Loucy (cell line): ENCODE measurements around the gene ETNK2.

Experiments
- H2AFZ ChIP-seq: fragments of 200-600 bp; sonication (generic); 2 replicates; pipeline ENCODE4 v1.6.0; 2016; ENCODE audit warnings: antibody characterized with exemption, mild to moderate bottlenecking, low read length, moderate library complexity
- H3F3A ChIP-seq: fragments of 200-600 bp; 2 replicates; pipeline ENCODE4 v1.6.0; 2016; ENCODE audit warnings: antibody characterized with exemption, low read depth, mild to moderate bottlenecking
- H3K27me3 ChIP-seq: fragments of 200-600 bp; sonication (generic); 2 replicates; pipeline ENCODE4 v1.6.1; 2014; ENCODE audit warnings: low read length, mild to moderate bottlenecking; ENCODE audit not compliant: insufficient read depth, poor library complexity, severe bottlenecking
- H3K36me3 ChIP-seq: fragments of 200-600 bp; sonication (generic); 2 replicates; pipeline ENCODE4 v1.6.1; 2016; ENCODE audit warnings: low read length; ENCODE audit not compliant: insufficient read depth
- H3K4me1 ChIP-seq: fragments of 200-600 bp; sonication (generic); 2 replicates; pipeline ENCODE4 v1.5.1; 2014; ENCODE audit warnings: low read length, mild to moderate bottlenecking; ENCODE audit not compliant: insufficient read depth, poor library complexity, severe bottlenecking
- H3K4me2 ChIP-seq: fragments of 200-600 bp; sonication (generic); 2 replicates; pipeline ENCODE4 v1.6.0; 2014; ENCODE audit warnings: antibody characterized with exemption, low read length, low read depth, mild to moderate bottlenecking; ENCODE audit not compliant: poor library complexity, severe bottlenecking
- H3K4me3 ChIP-seq: fragments of 200-600 bp; sonication (generic); 2 replicates; pipeline ENCODE4 v1.5.1; 2014; ENCODE audit warnings: low read length, mild to moderate bottlenecking, mixed read lengths; ENCODE audit not compliant: poor library complexity, severe bottlenecking
- H3K79me2 ChIP-seq: fragments of 200-600 bp; sonication (generic); 2 replicates; pipeline ENCODE4 v1.6.1; 2014; ENCODE audit warnings: low read length; ENCODE audit not compliant: insufficient read depth
- H3K9ac ChIP-seq: fragments of 200-600 bp; sonication (generic); 2 replicates; pipeline ENCODE4 v1.6.0; 2014; ENCODE audit warnings: mild to moderate bottlenecking, low read depth, low read length, moderate library complexity; ENCODE audit not compliant: poor library complexity, severe bottlenecking
- H3K9me2 ChIP-seq: fragments of 200-600 bp; sonication (generic); replicated peaks from 2 replicates; pipeline ENCODE4 v1.6.1; 2016; ENCODE audit warnings: low read depth, low read length, mixed read lengths
- H3K9me3 ChIP-seq: fragments of 200-600 bp; sonication (generic); 2 replicates; pipeline ENCODE4 v1.6.1; 2014; ENCODE audit warnings: mild to moderate bottlenecking, antibody characterized with exemption, low read length, low read depth; ENCODE audit not compliant: insufficient read depth
- H4K20me1 ChIP-seq: fragments of 200-600 bp; sonication (generic); 2 replicates; pipeline ENCODE4 v1.6.0; 2014; ENCODE audit warnings: antibody characterized with exemption, low read length, mild to moderate bottlenecking; ENCODE audit not compliant: insufficient read depth, poor library complexity, severe bottlenecking
- CTCF ChIP-seq: fragments of 200-600 bp; sonication (generic); conservative IDR thresholded peaks from 2 replicates; pipeline ENCODE4 v1.5.1; 2014; ENCODE audit warnings: mild to moderate bottlenecking, antibody characterized with exemption, low read length
- EZH2phosphoT487 ChIP-seq: fragments of 200-600 bp; IDR thresholded peaks from 2 replicates; pipeline ENCODE4 v1.6.1; 2018; ENCODE audit warnings: antibody characterized with exemption, mild to moderate bottlenecking, moderate library complexity, borderline replicate concordance

Gene ETNK2

GRCh38 chr1:204136814-204137213 is 15.0 kb downstream of the ETNK2 start:
- H3K27me3 ChIP-seq, result no peaks in the 10 kb centered on the region
- no peak overlapping the region for H3K4me2 ChIP-seq
- no peaks in the 10 kb centered on the region for H3K9me2 ChIP-seq
- H4K20me1 ChIP-seq, result no peaks in the 10 kb centered on the region
- H3F3A ChIP-seq, result no peaks in the 10 kb centered on the region
- no peaks in the 10 kb centered on the region for H3K9me3 ChIP-seq
- no peak overlapping the region for H3K4me3 ChIP-seq
- H3K79me2 ChIP-seq, result no peaks in the 10 kb centered on the region
- no peaks in the 10 kb centered on the region for H3K4me1 ChIP-seq
- H3K36me3 ChIP-seq, result no peaks in the 10 kb centered on the region
- no peak overlapping the region for H3K9ac ChIP-seq
- H2AFZ ChIP-seq, result no peak overlapping the region
- no peak for TF ChIP-seq EZH2phosphoT487
- no peak for TF ChIP-seq CTCF

GRCh38 chr1:204134103-204134502 is 17.7 kb downstream of the ETNK2 start:
- Histone ChIP-seq H3K36me3 (no peaks in the 10 kb centered on the region), H3K9me2 (no peaks in the 10 kb centered on the region), H3K9ac (no peak overlapping the region)

GRCh38 chr1:204132718-204133117 is 19.1 kb downstream of the ETNK2 start:
- Histone ChIP-seq H3K4me1 (peaks cover 8% of the 10 kb centered on the region), H3K79me2 (no peaks in the 10 kb centered on the region), H3K27me3 (no peaks in the 10 kb centered on the region), H3K9ac (no peak overlapping the region), H3K9me2 (no peaks in the 10 kb centered on the region), H3K4me2 (no peak overlapping the region), H4K20me1 (no peaks in the 10 kb centered on the region), H3K36me3 (no peaks in the 10 kb centered on the region), H3K4me3 (no peak overlapping the region), H3F3A (no peaks in the 10 kb centered on the region), H3K9me3 (no peaks in the 10 kb centered on the region), H2AFZ (no peak overlapping the region)
- TF ChIP-seq CTCF, result no peak
- no peak for TF ChIP-seq EZH2phosphoT487

More at GRCh38 chr1:204134103-204134502, 17.7 kb downstream of the ETNK2 start:
- H3K9me3 ChIP-seq, result no peaks in the 10 kb centered on the region
- no peaks in the 10 kb centered on the region for H3F3A ChIP-seq
- no peaks in the 10 kb centered on the region for H3K27me3 ChIP-seq
- TF ChIP-seq CTCF, result no peak
- no peak for TF ChIP-seq EZH2phosphoT487
- no peak overlapping the region for H3K4me3 ChIP-seq
- no peak overlapping the region for H3K4me2 ChIP-seq
- H3K4me1 ChIP-seq, result peaks cover 4% of the 10 kb centered on the region
- H4K20me1 ChIP-seq, result no peaks in the 10 kb centered on the region
- no peak overlapping the region for H2AFZ ChIP-seq
- H3K79me2 ChIP-seq, result no peaks in the 10 kb centered on the region
